ENCODE measurements around the gene FOXR1.

DNA sequence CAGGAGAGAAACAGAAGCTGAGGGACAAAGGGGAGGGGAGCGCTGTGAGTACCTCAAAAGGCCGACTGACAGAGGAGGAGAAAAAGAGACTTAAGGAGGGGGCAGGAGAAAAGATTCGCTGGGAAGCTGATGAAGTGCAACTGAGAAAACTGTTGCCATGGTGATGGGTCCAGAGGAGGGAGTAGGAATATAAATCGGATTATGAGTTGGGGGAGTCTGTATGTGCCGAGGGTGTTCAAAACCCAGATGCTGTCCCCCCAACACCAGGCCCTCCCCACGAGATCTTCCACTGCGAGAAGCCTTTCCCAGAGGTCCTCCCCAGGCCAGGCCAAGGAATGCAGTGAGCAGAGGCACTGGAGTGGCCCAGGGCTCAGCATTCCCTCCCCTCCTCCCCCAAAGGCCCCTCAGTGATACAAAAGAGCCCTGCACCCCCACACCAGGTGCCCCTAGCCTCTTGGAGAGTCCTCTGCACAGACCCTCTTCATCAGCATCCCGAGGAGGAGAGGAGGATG lies 32.1 kb upstream of the FOXR1 start:
- TF ChIP-seq, protein P1, sequence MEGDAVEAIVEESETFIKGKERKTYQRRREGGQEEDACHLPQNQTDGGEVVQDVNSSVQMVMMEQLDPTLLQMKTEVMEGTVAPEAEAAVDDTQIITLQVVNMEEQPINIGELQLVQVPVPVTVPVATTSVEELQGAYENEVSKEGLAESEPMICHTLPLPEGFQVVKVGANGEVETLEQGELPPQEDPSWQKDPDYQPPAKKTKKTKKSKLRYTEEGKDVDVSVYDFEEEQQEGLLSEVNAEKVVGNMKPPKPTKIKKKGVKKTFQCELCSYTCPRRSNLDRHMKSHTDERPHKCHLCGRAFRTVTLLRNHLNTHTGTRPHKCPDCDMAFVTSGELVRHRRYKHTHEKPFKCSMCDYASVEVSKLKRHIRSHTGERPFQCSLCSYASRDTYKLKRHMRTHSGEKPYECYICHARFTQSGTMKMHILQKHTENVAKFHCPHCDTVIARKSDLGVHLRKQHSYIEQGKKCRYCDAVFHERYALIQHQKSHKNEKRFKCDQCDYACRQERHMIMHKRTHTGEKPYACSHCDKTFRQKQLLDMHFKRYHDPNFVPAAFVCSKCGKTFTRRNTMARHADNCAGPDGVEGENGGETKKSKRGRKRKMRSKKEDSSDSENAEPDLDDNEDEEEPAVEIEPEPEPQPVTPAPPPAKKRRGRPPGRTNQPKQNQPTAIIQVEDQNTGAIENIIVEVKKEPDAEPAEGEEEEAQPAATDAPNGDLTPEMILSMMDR (IDR thresholded peaks at IDR 0.05 in 8 of 11, conservative IDR thresholded peaks at IDR 0.05 in 3 of 11), result no peak
- TF ChIP-seq POLR2A (IDR thresholded peaks at IDR 0.05), result no peak
- TF ChIP-seq POLR2AphosphoS5 (IDR thresholded peaks at IDR 0.05), result no peak
